HepG2 (cell line): ENCODE results near the gene RANBP3. TPM values are rescaled to one million over a fixed set of nuclear protein-coding genes. Genes with fewer than 3 reads are reported as not detected.
A peak's percentile ranks its signal among the peaks of the same experiment; 100 is the strongest.

Experiments used
- ATAC-seq: fragments of 200-7000 bp; cut with Tn5 transposase; 3 replicates; pipeline ENCODE4 v1.9.1; 2020; ENCODE audit warnings: mild to moderate bottlenecking, moderate library complexity
- BruUV-seq: library from RNA; stranded (reverse); fragments of 400-500 nt; replicated peaks from 2 replicates; lab custom pipeline; 2021; lab: Mats Ljungman, UMichigan
- CTCF ChIA-PET: fragments of 300-600 bp; formaldehyde crosslinking; extraction: SDS; loops from one replicate; lab custom pipeline; 2021; ENCODE audit warnings: low total read pairs, inconsistent platforms, low intra/inter-chr PET ratio; lab: Yijun Ruan, JAX
- POLR2A ChIA-PET: fragments of 350-600 bp; sonication (Branson Sonifier 250); formaldehyde crosslinking; loops from one replicate; lab custom pipeline; 2020; ENCODE audit warnings: antibody characterized with exemption, inconsistent platforms; lab: Yijun Ruan, JAX
- DNase-seq: peaks from one replicate; pipeline ENCODE4 v3.0.0-alpha.2; 2015; ENCODE audit warnings: low spot score
- FAIRE-seq: peaks from 3 replicates; lab custom pipeline; 2011; peaks lifted over from hg19 to GRCh38; lab: Jason Lieb, UNC
- H2AFZ ChIP-seq: one replicate; pipeline ENCODE4 v1.6.1; 2011; ENCODE audit warnings: low read length, inconsistent platforms
- H3K27ac ChIP-seq: fragments of 300-600 bp; 3 replicates; pipeline ENCODE4 v1.8.0; 2011; ENCODE audit warnings: mixed run types, mild to moderate bottlenecking, mixed read lengths, low read length, inconsistent platforms; ENCODE audit not compliant: insufficient read depth; ENCODE audit errors: extremely low read length
- H3K27me3 ChIP-seq, 2 experiments: fragments of 200-600 bp in 1 of 2; 2 replicates in 1 of 2; 3 replicates in 1 of 2; pipeline versions ENCODE4 v1.6.0 to v1.8.0; 2011; ENCODE audit warnings: low read length in 2 of 2, mild to moderate bottlenecking in 2 of 2, moderate library complexity in 2 of 2, inconsistent platforms in 1 of 2; ENCODE audit not compliant: insufficient read depth in 2 of 2, control insufficient read depth in 1 of 2
- H3K36me3 ChIP-seq, 2 experiments: fragments of 200-600 bp in 1 of 2; replicated peaks in 1 of 2; 2 replicates in 1 of 2; 3 replicates in 1 of 2; pipeline versions ENCODE4 v1.5.1 to v1.8.0; 2011; ENCODE audit warnings: low read length in 2 of 2, inconsistent platforms in 1 of 2; ENCODE audit not compliant: insufficient read depth in 2 of 2, control insufficient read depth in 1 of 2
- H3K4me1 ChIP-seq: 2 replicates; pipeline ENCODE4 v1.5.1; 2012; ENCODE audit warnings: low read length, inconsistent platforms; ENCODE audit not compliant: insufficient read depth
- H3K4me2 ChIP-seq: 2 replicates; pipeline ENCODE4 v1.6.0; 2011; ENCODE audit warnings: low read depth, low read length, inconsistent platforms
- H3K4me3 ChIP-seq, 3 experiments: fragments of 200-600 bp in 1 of 3; sonication (generic), shearing (Covaris generic) in 1 of 3; replicated peaks in 1 of 3; 2 replicates each; pipeline ENCODE4 v1.5.1; 2011 to 2016; ENCODE audit warnings: low read length in 3 of 3, inconsistent platforms in 2 of 3, low read depth in 2 of 3, mild to moderate bottlenecking in 2 of 3, control low read depth in 1 of 3, mixed read lengths in 1 of 3; ENCODE audit not compliant: insufficient read depth in 1 of 3
- H3K79me2 ChIP-seq: one replicate; pipeline ENCODE4 v1.6.1; 2011; ENCODE audit warnings: low read length, inconsistent platforms; ENCODE audit not compliant: insufficient read depth
- H3K9ac ChIP-seq: 2 replicates; pipeline ENCODE4 v1.6.0; 2011; ENCODE audit warnings: mild to moderate bottlenecking, low read depth, low read length, inconsistent platforms; ENCODE audit not compliant: insufficient read depth
- H3K9me3 ChIP-seq: 2 replicates; pipeline ENCODE4 v1.5.1; 2012; ENCODE audit warnings: mild to moderate bottlenecking, low read length
- H4K20me1 ChIP-seq: 2 replicates; pipeline ENCODE4 v1.6.0; 2011; ENCODE audit warnings: inconsistent platforms, mild to moderate bottlenecking, low read length, moderate library complexity; ENCODE audit not compliant: insufficient read depth
- DR1 ChIP-seq: sonication (generic); formaldehyde crosslinking; IDR thresholded peaks from 2 replicates; pipeline ENCODE4 v1.8.0; 2021; ENCODE audit warnings: mild to moderate bottlenecking, missing genetic modification reagents, inconsistent platforms
- HNRNPLL ChIP-seq: fragments of 200-400 bp; formaldehyde crosslinking; IDR thresholded peaks from 2 replicates; pipeline ENCODE4 v1.6.1; 2017; ENCODE audit warnings: mild to moderate bottlenecking, low read depth, low read length; ENCODE audit not compliant: poor library complexity, severe bottlenecking
- HOXA5 ChIP-seq: sonication (generic); formaldehyde crosslinking; IDR thresholded peaks from 2 replicates; pipeline ENCODE4 v1.4.0; 2020; ENCODE audit warnings: missing genetic modification reagents
- MAZ ChIP-seq, 2 experiments: sonication (generic) in 1 of 2; formaldehyde crosslinking in 1 of 2; IDR thresholded peaks; 2 replicates each; pipeline versions ENCODE4 v1.5.0 to v1.6.1; 2012 to 2020; ENCODE audit warnings: low read depth in 2 of 2, mild to moderate bottlenecking in 2 of 2, borderline replicate concordance in 1 of 2, improper control_type of control experiment in 1 of 2, low read length in 1 of 2, missing genetic modification reagents in 1 of 2, moderate library complexity in 1 of 2
- POLR2G ChIP-seq: fragments of 200-400 bp; formaldehyde crosslinking; IDR thresholded peaks from 2 replicates; pipeline ENCODE4 v1.6.1; 2018; ENCODE audit warnings: mild to moderate bottlenecking, low read depth, low read length, moderate library complexity
- RFX1 ChIP-seq: fragments of 450-650 bp; IDR thresholded peaks from 2 replicates; pipeline ENCODE4 v1.6.1; 2017
- SALL1 ChIP-seq: sonication (generic); formaldehyde crosslinking; IDR thresholded peaks from 2 replicates; pipeline ENCODE4 v1.8.0; 2022; ENCODE audit warnings: mild to moderate bottlenecking, missing genetic modification reagents
- SMYD3 ChIP-seq: sonication (generic); formaldehyde crosslinking; IDR thresholded peaks from 2 replicates; pipeline ENCODE4 v1.8.1; 2023; ENCODE audit warnings: mild to moderate bottlenecking, missing genetic modification reagents
- SNAPC2 ChIP-seq: sonication (generic); formaldehyde crosslinking; IDR thresholded peaks from 2 replicates; pipeline ENCODE4 v1.8.1; 2022; ENCODE audit warnings: mild to moderate bottlenecking, missing genetic modification reagents
- SOX5 ChIP-seq: IDR thresholded peaks from 2 replicates; pipeline ENCODE4 v1.6.1; 2016; ENCODE audit warnings: borderline replicate concordance
- ZFX ChIP-seq: sonication (generic); formaldehyde crosslinking; IDR thresholded peaks from 2 replicates; pipeline ENCODE4 v1.4.0; 2020; ENCODE audit warnings: mild to moderate bottlenecking, low read depth, missing genetic modification reagents, moderate library complexity
- WGBS: methylation state at CpG from one replicate; pipeline ENCODE4 v1.1.6; 2017; ENCODE audit warnings: low lambda C conversion rate; 5-methylcytosine and 5-hydroxymethylcytosine counted together
- in situ Hi-C: cut with HindIII; loops from 2 replicates; pipeline ENCODE4 v1.10.0; 2017; ENCODE audit warnings: low pct_unique_long_range_greater_than_20kb; ENCODE audit not compliant: extremely low pct_ligation_motif_present
- intact Hi-C: fragments of 100-400 bp; cut with micrococcal nuclease; formaldehyde crosslinking; loops from one replicate; pipeline ENCODE4 v1.10.0; 2022; ENCODE audit not compliant: unreplicated experiment
- polyA plus RNA-seq, 8 experiments: library from polyadenylated mRNA; depleted of rRNA in 3 of 8; stranded (reverse) in 7 of 8; unstranded in 1 of 8; fragments of >200 nt; fragmentation: Illumina TruSeq in 4 of 8; extraction: Trizol in 4 of 8; gene quantifications; 2 replicates each; pipeline versions ENCODE4 v1.2.1 to v1.2.3, GENCODE V29; 2011 to 2016; ENCODE audit warnings: low read depth in 4 of 8, missing spikeins in 1 of 8, mixed read lengths in 1 of 8; ENCODE audit not compliant: insufficient read depth in 1 of 8
- total RNA-seq, 5 experiments: library from RNA; depleted of rRNA; stranded (reverse); fragments of >200 nt; fragmentation: Illumina TruSeq; extraction: Trizol; gene quantifications; 2 replicates each; pipeline ENCODE4 v1.2.3, GENCODE V29; 2016; ENCODE audit warnings: low read depth in 1 of 5
- TF ChIP-seq, protein P1 (sequence below): sonication (generic); formaldehyde crosslinking; IDR thresholded peaks from 2 replicates; pipeline ENCODE4 v1.5.0; 2020; ENCODE audit warnings: missing genetic modification reagents, mild to moderate bottlenecking, borderline replicate concordance
- TF ChIP-seq, protein P2 (sequence below): sonication (generic); formaldehyde crosslinking; conservative IDR thresholded peaks from 2 replicates; pipeline ENCODE4 v1.8.1; 2023; ENCODE audit warnings: missing genetic modification reagents
- TF ChIP-seq, protein P3 (sequence below): sonication (generic); formaldehyde crosslinking; IDR thresholded peaks from 2 replicates; pipeline ENCODE4 v1.5.0; 2020; ENCODE audit warnings: mild to moderate bottlenecking, missing genetic modification reagents, borderline replicate concordance
- TF ChIP-seq, protein P4 (sequence below): sonication (generic); formaldehyde crosslinking; IDR thresholded peaks from 2 replicates; pipeline ENCODE4 v1.8.0; 2022; ENCODE audit warnings: missing genetic modification reagents, mild to moderate bottlenecking, inconsistent platforms, borderline replicate concordance

Gene RANBP3
- total and polyA plus RNA-seq, 2 of the 13 experiments (the other 11 are each of a cell fraction or from before 2014, with no cell fraction given), result 39.5 to 149 TPM

DNA sequence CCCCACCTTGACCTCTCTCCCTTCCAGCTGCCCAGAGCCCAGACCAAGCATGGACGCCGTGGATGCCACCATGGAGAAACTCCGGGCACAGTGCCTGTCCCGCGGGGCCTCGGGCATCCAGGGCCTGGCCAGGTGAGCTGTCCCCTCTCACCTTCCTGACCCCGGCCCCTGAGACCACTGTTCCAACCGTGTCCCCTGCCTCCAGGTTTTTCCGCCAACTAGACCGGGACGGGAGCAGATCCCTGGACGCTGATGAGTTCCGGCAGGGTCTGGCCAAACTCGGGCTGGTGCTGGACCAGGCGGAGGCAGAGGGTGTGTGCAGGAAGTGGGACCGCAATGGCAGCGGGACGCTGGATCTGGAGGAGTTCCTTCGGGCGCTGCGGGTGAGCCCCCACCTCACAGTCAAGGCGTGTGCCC is 63.6 kb downstream of the RANBP3 start:
- ATAC-seq, result no peak
- TF ChIP-seq SOX5 (CRISPR knock-in tag) (no peak), POLR2G (peak; percentile 16; the same call in 1 of the 2 replicates), SALL1 (CRISPR knock-in tag) (0 out of 2 replicates have a peak, but pooled peaks have one; percentile 17), DR1 (CRISPR knock-in tag) (no peak), SNAPC2 (CRISPR knock-in tag) (peak; percentile 34; the same call in 1 of the 2 replicates), RFX1 (no peak), ZFX (CRISPR knock-in tag) (0 out of 2 replicates have a peak, but pooled peaks have one; percentile 10), HNRNPLL (no peak), HOXA5 (no peak), SMYD3 (CRISPR knock-in tag) (0 out of 2 replicates have a peak, but pooled peaks have one; percentile 26), MAZ (IDR thresholded peaks at IDR 0.05; ENCODE audit: borderline replicate concordance, low read depth, low read length) (no peak), MAZ (CRISPR knock-in tag; IDR thresholded peaks at IDR 0.05; ENCODE audit: low read depth) (no peak)
- TF ChIP-seq, protein P1, sequence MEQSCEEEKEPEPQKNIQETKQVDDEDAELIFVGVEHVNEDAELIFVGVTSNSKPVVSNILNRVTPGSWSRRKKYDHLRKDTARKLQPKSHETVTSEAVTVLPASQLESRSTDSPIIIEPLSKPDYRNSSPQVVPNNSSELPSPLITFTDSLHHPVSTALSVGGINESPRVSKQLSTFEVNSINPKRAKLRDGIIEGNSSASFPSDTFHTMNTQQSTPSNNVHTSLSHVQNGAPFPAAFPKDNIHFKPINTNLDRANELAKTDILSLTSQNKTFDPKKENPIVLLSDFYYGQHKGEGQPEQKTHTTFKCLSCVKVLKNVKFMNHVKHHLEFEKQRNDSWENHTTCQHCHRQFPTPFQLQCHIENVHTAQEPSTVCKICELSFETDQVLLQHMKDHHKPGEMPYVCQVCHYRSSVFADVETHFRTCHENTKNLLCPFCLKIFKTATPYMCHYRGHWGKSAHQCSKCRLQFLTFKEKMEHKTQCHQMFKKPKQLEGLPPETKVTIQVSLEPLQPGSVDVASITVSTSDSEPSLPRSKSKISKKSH (CRISPR knock-in tag), result 0 out of 2 replicates have a peak, but pooled peaks have one; percentile 11
- TF ChIP-seq, protein P2, sequence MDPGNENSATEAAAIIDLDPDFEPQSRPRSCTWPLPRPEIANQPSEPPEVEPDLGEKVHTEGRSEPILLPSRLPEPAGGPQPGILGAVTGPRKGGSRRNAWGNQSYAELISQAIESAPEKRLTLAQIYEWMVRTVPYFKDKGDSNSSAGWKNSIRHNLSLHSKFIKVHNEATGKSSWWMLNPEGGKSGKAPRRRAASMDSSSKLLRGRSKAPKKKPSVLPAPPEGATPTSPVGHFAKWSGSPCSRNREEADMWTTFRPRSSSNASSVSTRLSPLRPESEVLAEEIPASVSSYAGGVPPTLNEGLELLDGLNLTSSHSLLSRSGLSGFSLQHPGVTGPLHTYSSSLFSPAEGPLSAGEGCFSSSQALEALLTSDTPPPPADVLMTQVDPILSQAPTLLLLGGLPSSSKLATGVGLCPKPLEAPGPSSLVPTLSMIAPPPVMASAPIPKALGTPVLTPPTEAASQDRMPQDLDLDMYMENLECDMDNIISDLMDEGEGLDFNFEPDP (CRISPR knock-in tag), result 0 out of 2 replicates have a peak, but pooled peaks have one; percentile 89
- TF ChIP-seq, protein P3, sequence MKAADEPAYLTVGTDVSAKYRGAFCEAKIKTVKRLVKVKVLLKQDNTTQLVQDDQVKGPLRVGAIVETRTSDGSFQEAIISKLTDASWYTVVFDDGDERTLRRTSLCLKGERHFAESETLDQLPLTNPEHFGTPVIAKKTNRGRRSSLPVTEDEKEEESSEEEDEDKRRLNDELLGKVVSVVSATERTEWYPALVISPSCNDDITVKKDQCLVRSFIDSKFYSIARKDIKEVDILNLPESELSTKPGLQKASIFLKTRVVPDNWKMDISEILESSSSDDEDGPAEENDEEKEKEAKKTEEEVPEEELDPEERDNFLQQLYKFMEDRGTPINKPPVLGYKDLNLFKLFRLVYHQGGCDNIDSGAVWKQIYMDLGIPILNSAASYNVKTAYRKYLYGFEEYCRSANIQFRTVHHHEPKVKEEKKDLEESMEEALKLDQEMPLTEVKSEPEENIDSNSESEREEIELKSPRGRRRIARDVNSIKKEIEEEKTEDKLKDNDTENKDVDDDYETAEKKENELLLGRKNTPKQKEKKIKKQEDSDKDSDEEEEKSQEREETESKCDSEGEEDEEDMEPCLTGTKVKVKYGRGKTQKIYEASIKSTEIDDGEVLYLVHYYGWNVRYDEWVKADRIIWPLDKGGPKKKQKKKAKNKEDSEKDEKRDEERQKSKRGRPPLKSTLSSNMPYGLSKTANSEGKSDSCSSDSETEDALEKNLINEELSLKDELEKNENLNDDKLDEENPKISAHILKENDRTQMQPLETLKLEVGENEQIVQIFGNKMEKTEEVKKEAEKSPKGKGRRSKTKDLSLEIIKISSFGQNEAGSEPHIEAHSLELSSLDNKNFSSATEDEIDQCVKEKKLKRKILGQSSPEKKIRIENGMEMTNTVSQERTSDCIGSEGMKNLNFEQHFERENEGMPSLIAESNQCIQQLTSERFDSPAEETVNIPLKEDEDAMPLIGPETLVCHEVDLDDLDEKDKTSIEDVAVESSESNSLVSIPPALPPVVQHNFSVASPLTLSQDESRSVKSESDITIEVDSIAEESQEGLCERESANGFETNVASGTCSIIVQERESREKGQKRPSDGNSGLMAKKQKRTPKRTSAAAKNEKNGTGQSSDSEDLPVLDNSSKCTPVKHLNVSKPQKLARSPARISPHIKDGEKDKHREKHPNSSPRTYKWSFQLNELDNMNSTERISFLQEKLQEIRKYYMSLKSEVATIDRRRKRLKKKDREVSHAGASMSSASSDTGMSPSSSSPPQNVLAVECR (CRISPR knock-in tag), result 0 out of 2 replicates have a peak, but pooled peaks have one; percentile 11
- TF ChIP-seq, protein P4, sequence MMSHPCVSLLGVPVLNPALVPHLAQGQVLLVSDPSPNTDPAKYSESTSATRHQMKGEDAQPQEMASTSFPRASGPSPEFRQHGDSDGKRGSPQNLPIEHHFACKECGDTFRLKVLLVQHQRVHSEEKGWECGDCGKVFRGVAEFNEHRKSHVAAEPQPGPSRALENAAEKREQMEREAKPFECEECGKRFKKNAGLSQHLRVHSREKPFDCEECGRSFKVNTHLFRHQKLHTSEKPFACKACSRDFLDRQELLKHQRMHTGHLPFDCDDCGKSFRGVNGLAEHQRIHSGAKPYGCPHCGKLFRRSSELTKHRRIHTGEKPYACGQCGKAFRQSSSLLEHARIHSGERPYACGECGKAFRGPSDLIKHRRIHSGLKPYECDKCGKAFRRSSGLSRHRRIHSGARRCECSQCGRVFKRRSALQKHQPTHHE (CRISPR knock-in tag), result no peak

More for the DNA sequence above, 63.6 kb downstream of the RANBP3 start:
- peaks cover 19 to 29% of the 10 kb centered on the region in 2 experiments; a peak in 4 of 5 replicates for H3K36me3 ChIP-seq
- no peaks in the 10 kb centered on the region for H4K20me1 ChIP-seq
- DNase-seq (no peak), FAIRE-seq (no peak)
- WGBS, result 94% methylated on average over 17 of the region's 22 CpGs
- H3K4me2 ChIP-seq, result no peak overlapping the region
- in situ Hi-C loops, result loop anchor here (5.0 kb wide), 1 partner anchor 38 kb away; no protein-coding TSS in a partner anchor
- H3K4me3 ChIP-seq, result no peak overlapping the region
- H3K9me3 ChIP-seq, result no peaks in the 10 kb centered on the region
- no peaks in the 10 kb centered on the region for H3K79me2 ChIP-seq
- CTCF ChIA-PET, result no interaction called here
- BruUV-seq, result no TSS peak
- intact Hi-C loops, result no loop called here
- no peaks in the 10 kb centered on the region for H3K27me3 ChIP-seq
- H2AFZ ChIP-seq, result no peak overlapping the region
- H3K9ac ChIP-seq, result 0 out of 2 replicates have a peak overlapping the region, but pooled peaks have one; percentile 22
- peaks cover 63% of the 10 kb centered on the region for H3K4me1 ChIP-seq
- POLR2A ChIA-PET, result interaction anchor here (1.6 to 2.7 kb wide), 2 partner anchors 11 to 110 kb away, joined by 3 to 13 read pairs; partner anchors contain the start of genes NDUFA11 and VMAC
- peak overlapping the region; percentile 32 for H3K27ac ChIP-seq
